GM19463 (cell line): Measurements from ENCODE around the gene POR.

Experiments used
- ATAC-seq: cut with Tn5 transposase; IDR thresholded peaks from one replicate; pipeline ENCODE4 v1.9.1; 2021; ENCODE audit warnings: mild to moderate bottlenecking, moderate library complexity; ENCODE audit not compliant: unreplicated experiment

Gene POR

GRCh38 chr7:75971309-75971960 is 56.5 kb downstream of the POR start:
- no peak for ATAC-seq

GRCh38 chr7:75971961-75972763 is 57.2 kb downstream of the POR start:
- ATAC-seq, result no peak

- ATAC-seq, result no peak
Measured at GRCh38 chr7:75977743-75978142, 62.8 kb downstream of the POR start.

GRCh38 chr7:75979759-75980429 is 64.9 kb downstream of the POR start:
- ATAC-seq, result no peak

- no peak for ATAC-seq
Measured at GRCh38 chr7:75980430-75981202, 65.7 kb downstream of the POR start.

- no peak for ATAC-seq
Measured at GRCh38 chr7:75981203-75981452, 66.2 kb downstream of the POR start.

GRCh38 chr7:75981453-75982305 is 66.7 kb downstream of the POR start:
- no peak for ATAC-seq

- no peak for ATAC-seq
Measured at GRCh38 chr7:75982306-75983064, 67.5 kb downstream of the POR start.

- ATAC-seq, result no peak
Measured at GRCh38 chr7:75983471-75984129, 68.6 kb downstream of the POR start.

- no peak for ATAC-seq
Measured at GRCh38 chr7:75984130-75985008, 69.4 kb downstream of the POR start.

GRCh38 chr7:75985009-75985517 is 70.1 kb downstream of the POR start:
- ATAC-seq, result no peak

GRCh38 chr7:75985518-75986146 is 70.7 kb downstream of the POR start:
- no peak for ATAC-seq

GRCh38 chr7:75986147-75986781 is 71.3 kb downstream of the POR start:
- no peak for ATAC-seq

- ATAC-seq, result no peak
Measured at GRCh38 chr7:75987026-75987804, 72.3 kb downstream of the POR start.

GRCh38 chr7:75987805-75988567 is 73.0 kb downstream of the POR start:
- no peak for ATAC-seq
